Stimulated activated naive CD8-positive, alpha-beta T cell treated with anti-CD3 and anti-CD28 coated beads, Interleukin-15, amount 100 ng/mL, for 72 hours (primary cell): ENCODE results near the gene USP6.
"Not testable (repeated sequence)": the region's sequence is repeated elsewhere in the genome, so short reads cannot be mapped to it uniquely, and the experiment has no call there.

Source experiments
- ATAC-seq: fragments of 150-1000 bp; cut with Tn5 transposase; 2 replicates; pipeline ENCODE4 v1.10.0; 2021; ENCODE audit warnings: mild to moderate bottlenecking, moderate library complexity
- DNase-seq, 2 donors: peaks; one replicate each; pipeline ENCODE4 v3.0.0; 2021 to 2022
- H3K27ac Mint-ChIP-seq, 2 donors: one replicate each; pipeline ENCODE4 v1.8.0; 2022; ENCODE audit warnings: mild to moderate bottlenecking in 2 of 2, mixed read lengths in 2 of 2, moderate library complexity in 2 of 2
- H3K27me3 Mint-ChIP-seq: one replicate; pipeline ENCODE4 v1.8.0; 2022; ENCODE audit warnings: mixed read lengths
- H3K4me1 Mint-ChIP-seq: one replicate; pipeline ENCODE4 v1.8.0; 2022; ENCODE audit warnings: mild to moderate bottlenecking, mixed read lengths
- H3K4me3 Mint-ChIP-seq, 2 donors: one replicate each; pipeline ENCODE4 v1.8.0; 2022; ENCODE audit warnings: mild to moderate bottlenecking in 2 of 2, mixed read lengths in 2 of 2, moderate library complexity in 1 of 2
- H3K9me3 Mint-ChIP-seq, 2 donors: one replicate each; pipeline ENCODE4 v1.8.0; 2022; ENCODE audit warnings: mixed read lengths in 2 of 2

USP6 gene

GRCh38 chr17:5138198-5138544 lies 22.3 kb downstream of the USP6 start:
- H3K4me1 Mint-ChIP-seq, DNase-seq, H3K9me3 Mint-ChIP-seq, H3K27me3 Mint-ChIP-seq, H3K4me3 Mint-ChIP-seq, ATAC-seq, H3K27ac Mint-ChIP-seq: not testable (repeated sequence)

DNA sequence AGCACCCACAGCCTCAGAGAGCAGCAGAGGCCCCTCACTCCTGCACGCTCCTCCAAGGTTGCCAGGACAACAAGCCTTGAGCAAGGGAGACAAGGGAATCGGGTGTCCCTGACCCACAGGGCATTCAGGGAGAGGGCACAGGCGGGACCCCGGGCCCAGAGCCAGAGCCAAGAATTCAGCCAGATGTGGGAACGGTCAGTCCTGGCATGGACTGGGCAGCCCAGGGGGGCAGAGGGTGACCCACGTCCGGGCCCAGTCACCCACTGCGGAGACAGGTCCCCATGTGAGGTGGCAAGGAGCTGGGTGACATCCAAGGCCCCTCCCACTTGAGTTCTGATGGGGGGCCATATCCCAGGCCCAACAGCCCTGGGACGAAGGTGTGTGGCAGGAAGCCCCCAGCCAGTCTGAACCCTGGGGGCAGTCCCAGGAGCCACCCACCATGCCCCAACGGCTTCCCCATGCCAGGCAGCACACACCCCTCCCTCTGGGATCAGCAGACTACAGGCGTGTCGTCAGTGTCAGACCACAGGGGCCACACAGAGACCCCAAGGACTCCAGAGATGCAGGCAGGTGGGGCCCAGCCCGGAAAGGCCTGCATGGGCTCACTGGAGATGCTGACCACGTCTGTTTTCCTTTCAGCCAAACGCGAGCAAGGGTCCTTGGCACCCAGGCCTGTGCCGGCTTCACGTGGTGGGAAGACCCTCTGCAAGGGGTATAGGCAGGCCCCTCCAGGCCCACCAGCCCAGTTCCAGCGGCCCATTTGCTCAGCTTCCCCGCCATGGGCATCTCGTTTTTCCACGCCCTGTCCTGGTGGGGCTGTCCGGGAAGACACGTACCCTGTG lies 23.0 kb downstream of the USP6 start:
- Mint-ChIP-seq H3K4me1 (no peaks in the 10 kb centered on the region), H3K9me3 (no peaks in the 10 kb centered on the region)
- no peak for DNase-seq

GRCh38 chr17:5139458-5139732 lies 23.6 kb downstream of the USP6 start:
- H3K27me3 Mint-ChIP-seq: no peaks in the 10 kb centered on the region
- ATAC-seq: no peak
- H3K4me3 Mint-ChIP-seq: no peak overlapping the region
- H3K4me1 Mint-ChIP-seq: no peaks in the 10 kb centered on the region
- no peak for DNase-seq
- H3K9me3 Mint-ChIP-seq: no peaks in the 10 kb centered on the region
- H3K27ac Mint-ChIP-seq: no peak overlapping the region

More for the DNA sequence above, 23.0 kb downstream of the USP6 start:
- Mint-ChIP-seq H3K27ac (no peak overlapping the region), H3K4me3 (no peak overlapping the region), H3K27me3 (no peaks in the 10 kb centered on the region)
- no peak for ATAC-seq

DNA sequence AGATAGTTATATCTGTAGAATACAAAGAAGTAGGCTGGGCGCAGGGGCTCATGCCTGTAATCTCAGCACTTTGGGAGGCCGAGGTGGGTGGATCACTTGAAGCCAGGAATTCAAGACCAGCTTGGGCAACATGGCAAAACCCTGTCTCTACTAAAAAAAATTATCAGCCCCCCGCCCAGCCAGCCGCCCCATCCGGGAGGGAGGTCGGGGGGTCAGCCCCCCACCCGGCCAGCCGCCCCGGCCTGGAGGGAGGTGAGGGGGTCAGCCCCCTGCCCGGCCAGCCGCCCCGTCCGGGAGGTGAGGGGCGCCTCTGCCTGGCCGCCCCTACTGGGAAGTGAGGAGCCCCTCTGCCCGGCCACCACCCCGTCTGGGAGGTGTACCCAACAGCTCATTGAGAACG lies 27.0 kb downstream of the USP6 start:
- not testable (repeated sequence) for H3K27ac Mint-ChIP-seq, H3K4me3 Mint-ChIP-seq, DNase-seq, ATAC-seq, H3K9me3 Mint-ChIP-seq, H3K27me3 Mint-ChIP-seq, H3K4me1 Mint-ChIP-seq

GRCh38 chr17:5146122-5146521 lies 30.3 kb downstream of the USP6 start:
- H3K27ac Mint-ChIP-seq, H3K9me3 Mint-ChIP-seq, H3K27me3 Mint-ChIP-seq, H3K4me1 Mint-ChIP-seq, H3K4me3 Mint-ChIP-seq, DNase-seq, ATAC-seq: not testable (repeated sequence)

GRCh38 chr17:5160702-5161101 lies 44.9 kb downstream of the USP6 start:
- not testable (repeated sequence) for H3K4me1 Mint-ChIP-seq, H3K27ac Mint-ChIP-seq, H3K9me3 Mint-ChIP-seq, H3K4me3 Mint-ChIP-seq, DNase-seq, ATAC-seq
- peaks cover 24% of the 10 kb centered on the region for H3K27me3 Mint-ChIP-seq

DNA sequence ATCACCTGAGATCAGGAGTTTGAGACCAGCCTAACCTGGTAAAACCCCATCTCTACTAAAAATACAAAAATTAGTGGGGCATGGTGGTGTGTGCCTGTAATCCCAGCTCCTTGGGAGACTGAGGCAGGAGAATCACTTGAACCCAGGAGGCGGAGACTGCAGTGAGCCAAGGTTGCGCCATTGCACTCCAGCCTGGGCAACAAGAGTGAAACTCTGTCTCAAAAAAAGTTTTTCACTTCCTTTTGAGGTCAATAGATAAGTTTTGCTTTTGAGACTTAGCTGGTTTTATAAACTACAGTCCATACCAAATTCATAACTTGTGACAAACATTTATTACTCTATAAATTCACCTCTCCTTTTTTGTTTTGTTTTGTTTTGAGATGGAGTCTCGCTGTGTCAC lies 46.0 kb downstream of the USP6 start:
- not testable (repeated sequence) for DNase-seq, H3K27ac Mint-ChIP-seq, H3K9me3 Mint-ChIP-seq, ATAC-seq, H3K4me1 Mint-ChIP-seq, H3K4me3 Mint-ChIP-seq
- H3K27me3 Mint-ChIP-seq: peaks cover 31% of the 10 kb centered on the region

DNA sequence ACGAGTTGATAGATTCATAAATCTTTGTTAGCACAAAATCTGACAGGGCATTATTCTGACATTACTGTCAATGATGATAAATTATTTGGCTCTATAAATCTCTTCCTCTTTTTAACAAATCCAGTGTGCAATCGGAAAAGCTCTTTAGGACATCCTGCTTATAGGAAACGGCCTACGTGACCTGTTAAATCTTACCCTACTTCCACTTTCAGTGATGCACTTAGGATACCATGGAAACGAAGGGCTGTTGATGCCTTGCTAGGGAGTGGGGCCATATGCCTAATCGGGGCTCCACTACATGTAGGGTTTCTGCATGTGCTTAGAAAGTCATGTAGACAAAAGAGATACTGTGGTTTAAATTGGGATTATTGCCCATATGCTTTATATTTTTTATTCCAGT lies 48.6 kb downstream of the USP6 start:
- no peak for ATAC-seq
- Mint-ChIP-seq H3K9me3 (peaks cover 0 to 4% of the 10 kb centered on the region in 2 donors), H3K4me1 (peaks cover 4% of the 10 kb centered on the region), H3K27ac (no peak overlapping the region), H3K4me3 (no peak overlapping the region), H3K27me3 (peaks cover 16% of the 10 kb centered on the region)
- no peak for DNase-seq

GRCh38 chr17:5165791-5166564 lies 50.1 kb downstream of the USP6 start:
- not testable (repeated sequence) for H3K4me1 Mint-ChIP-seq, H3K27ac Mint-ChIP-seq, ATAC-seq, H3K4me3 Mint-ChIP-seq, DNase-seq, H3K9me3 Mint-ChIP-seq
- H3K27me3 Mint-ChIP-seq: peaks cover 13% of the 10 kb centered on the region

DNA sequence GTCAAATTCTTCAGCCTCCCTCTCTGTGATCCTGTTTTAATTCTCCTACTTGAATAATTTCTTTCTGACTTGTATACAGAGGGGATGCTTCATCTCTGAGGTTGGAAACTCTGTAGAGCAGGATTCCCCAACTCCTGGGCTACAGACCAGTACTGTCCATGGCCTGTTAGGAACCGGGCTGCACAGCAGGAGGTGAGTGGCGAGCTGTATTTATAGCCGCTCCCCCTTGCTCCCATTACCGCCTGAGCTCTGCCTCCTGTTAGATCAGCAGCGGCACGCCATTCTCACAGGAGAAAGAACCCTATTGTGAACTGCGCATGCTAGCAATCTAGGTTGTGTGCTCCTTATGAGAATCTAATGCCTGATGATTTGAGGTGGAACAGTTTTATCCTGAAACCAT lies 59.2 kb downstream of the USP6 start:
- not testable (repeated sequence) for H3K4me1 Mint-ChIP-seq, DNase-seq, H3K27me3 Mint-ChIP-seq, H3K4me3 Mint-ChIP-seq, H3K27ac Mint-ChIP-seq, ATAC-seq
- H3K9me3 Mint-ChIP-seq: peaks cover 12 to 42% of the 10 kb centered on the region in 2 donors

- H3K27me3 Mint-ChIP-seq: no peaks in the 10 kb centered on the region
- peaks cover 40 to 61% of the 10 kb centered on the region in 2 donors for H3K9me3 Mint-ChIP-seq
- ATAC-seq: no peak
- no peak overlapping the region for H3K4me3 Mint-ChIP-seq
- no peaks in the 10 kb centered on the region for H3K4me1 Mint-ChIP-seq
- H3K27ac Mint-ChIP-seq: peak overlapping the region in 1 of 2 donors; percentile 19
- DNase-seq: no peak
Observed at GRCh38 chr17:5179003-5179402, 63.2 kb downstream of the USP6 start.

DNA sequence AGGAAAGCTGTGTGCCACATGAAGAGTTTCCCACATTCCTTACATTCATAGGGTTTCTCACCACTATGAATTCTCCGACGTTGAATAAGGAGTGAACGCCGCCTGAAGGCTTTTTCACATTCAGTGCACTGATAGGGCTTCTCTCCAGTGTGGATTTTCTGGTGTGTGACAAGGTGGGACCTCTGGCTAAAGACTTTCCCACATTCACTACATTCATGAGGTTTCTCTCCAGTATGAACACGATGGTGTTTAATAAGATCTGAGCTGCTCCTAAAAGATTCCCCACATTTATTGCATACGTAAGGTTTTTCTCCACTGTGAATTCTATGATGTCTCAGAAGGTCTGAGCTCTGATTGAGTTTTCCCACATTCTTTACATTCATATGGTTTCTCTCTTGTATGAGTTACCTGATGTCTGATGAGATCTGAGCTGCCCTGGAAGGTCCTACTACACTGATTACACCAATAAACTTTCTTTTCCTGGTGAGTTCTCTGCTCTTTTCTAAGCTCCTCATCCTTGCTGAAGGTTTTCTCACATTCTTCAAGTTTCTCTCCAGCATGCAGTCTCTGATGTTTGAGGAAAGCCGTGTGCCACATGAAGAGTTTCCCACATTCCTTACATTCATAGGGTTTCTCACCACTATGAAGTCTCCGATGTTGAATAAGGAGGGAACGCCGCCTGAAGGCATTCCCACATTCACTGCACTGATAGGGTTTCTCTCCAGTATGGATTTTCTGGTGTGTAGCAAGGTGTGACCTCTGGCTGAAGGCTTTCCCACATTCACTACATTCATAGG lies 65.9 kb downstream of the USP6 start:
- DNase-seq (no peak), ATAC-seq (no peak)
- H3K4me3 Mint-ChIP-seq: no peak overlapping the region
- no peak overlapping the region for H3K27ac Mint-ChIP-seq
- peaks cover 44 to 64% of the 10 kb centered on the region in 2 donors for H3K9me3 Mint-ChIP-seq
- no peaks in the 10 kb centered on the region for H3K27me3 Mint-ChIP-seq
- H3K4me1 Mint-ChIP-seq: no peaks in the 10 kb centered on the region

GRCh38 chr17:5182597-5183409 lies 67.0 kb downstream of the USP6 start:
- H3K27me3 Mint-ChIP-seq: no peaks in the 10 kb centered on the region
- H3K27ac Mint-ChIP-seq: no peak overlapping the region
- no peak for ATAC-seq
- H3K4me3 Mint-ChIP-seq: no peak overlapping the region
- no peak for DNase-seq
- H3K4me1 Mint-ChIP-seq: no peaks in the 10 kb centered on the region
- peaks cover 49 to 68% of the 10 kb centered on the region in 2 donors for H3K9me3 Mint-ChIP-seq

DNA sequence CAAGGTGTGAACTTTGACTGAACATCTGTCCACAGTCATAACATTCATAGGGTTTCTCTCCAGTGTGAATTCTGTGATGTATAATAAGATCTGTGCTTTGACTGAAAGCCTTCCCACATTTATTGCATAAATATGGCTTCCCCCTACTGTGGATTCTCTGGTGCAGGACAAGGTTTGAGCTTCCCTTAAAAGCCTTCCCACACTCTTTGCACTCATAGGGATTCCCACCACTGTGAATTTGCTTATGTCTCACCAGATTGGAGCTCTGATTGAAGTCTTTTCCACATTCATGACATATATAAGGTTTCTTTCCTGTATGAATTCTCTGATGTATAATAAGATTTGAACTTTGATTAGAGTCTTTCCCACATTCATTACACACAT lies 67.6 kb downstream of the USP6 start:
- ATAC-seq: no peak
- H3K27ac Mint-ChIP-seq: no peak overlapping the region
- no peak for DNase-seq
- H3K4me1 Mint-ChIP-seq: no peaks in the 10 kb centered on the region
- H3K4me3 Mint-ChIP-seq: no peak overlapping the region
- peaks cover 54 to 73% of the 10 kb centered on the region in 2 donors for H3K9me3 Mint-ChIP-seq
- H3K27me3 Mint-ChIP-seq: no peaks in the 10 kb centered on the region

DNA sequence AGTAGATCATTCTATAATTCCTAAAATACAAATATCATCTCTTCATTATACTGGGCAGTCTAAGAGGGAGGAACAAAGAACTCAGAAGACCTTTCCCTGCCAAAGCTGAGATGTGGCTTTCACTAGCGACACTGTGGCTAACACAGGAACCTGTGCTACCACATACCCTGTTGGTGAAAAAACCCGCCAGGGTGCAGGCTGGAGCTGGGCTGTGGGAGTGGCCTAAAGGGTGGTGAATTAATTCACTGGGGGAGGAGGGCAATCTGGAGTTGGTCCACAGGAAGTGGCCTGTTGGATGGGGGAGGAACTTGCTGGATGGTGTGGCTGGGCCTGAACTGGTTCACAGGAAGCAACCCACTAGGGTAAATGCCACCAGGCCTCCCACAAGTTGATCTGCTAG lies 68.5 kb downstream of the USP6 start:
- ATAC-seq: no peak
- Mint-ChIP-seq H3K4me1 (no peaks in the 10 kb centered on the region), H3K4me3 (no peak overlapping the region), H3K27me3 (no peaks in the 10 kb centered on the region), H3K9me3 (peaks cover 56 to 70% of the 10 kb centered on the region in 2 donors), H3K27ac (no peak overlapping the region)
- DNase-seq: no peak
